ENCODE results near the gene MRM2. TPM values are rescaled to one million over a fixed set of nuclear protein-coding genes. Genes with fewer than 3 reads are reported as not detected.

MRM2 gene
- total RNA-seq, 4 donors from 2014 or later: 11.9 to 15.4 (median 13.3) TPM

- TF ChIP-seq CTCF (IDR thresholded peaks at IDR 0.05): no peak
- DNase-seq (ENCODE audit: low spot score) (no peak), ATAC-seq (ENCODE audit: low FRiP score) (no peak)
Measured at GRCh38 chr7:2245883-2246675, 4.1 kb upstream of the MRM2 start.

- DNase-seq (ENCODE audit: low spot score) (no peak), ATAC-seq (ENCODE audit: low FRiP score) (no peak)
- TF ChIP-seq CTCF (IDR thresholded peaks at IDR 0.05): no peak
Measured at GRCh38 chr7:2244404-2244995, 2.5 kb upstream of the MRM2 start.

GRCh38 chr7:2243458-2243857 is 1.5 kb upstream of the MRM2 start:
- ATAC-seq (ENCODE audit: low FRiP score) (no peak), DNase-seq (ENCODE audit: low spot score) (no peak)
- TF ChIP-seq CTCF (IDR thresholded peaks at IDR 0.05): no peak

GRCh38 chr7:2242541-2243429 is 780 bp upstream of the MRM2 start:
- DNase-seq (ENCODE audit: low spot score): no peak
- no peak for ATAC-seq (ENCODE audit: low FRiP score)
- no peak for TF ChIP-seq CTCF (IDR thresholded peaks at IDR 0.05)

GRCh38 chr7:2239242-2239641 is 2.8 kb downstream of the MRM2 start:
- TF ChIP-seq CTCF (IDR thresholded peaks at IDR 0.05): no peak
- DNase-seq (ENCODE audit: low spot score): no peak
- ATAC-seq (ENCODE audit: low FRiP score): no peak

- ATAC-seq (ENCODE audit: low FRiP score): no peak
Measured at GRCh38 chr7:2237109-2237602, 4.8 kb downstream of the MRM2 start.

More at GRCh38 chr7:2237109-2237602, 4.8 kb downstream of the MRM2 start:
- TF ChIP-seq CTCF (IDR thresholded peaks at IDR 0.05): no peak
- no peak for DNase-seq (ENCODE audit: low spot score)
